Mucosa of rectum (tissue), 2 donors: ENCODE measurements around the gene PAGE2.
"Not testable (repeated sequence)": the region's sequence is repeated elsewhere in the genome, so short reads cannot be mapped to it uniquely, and the experiment has no call there.

Experiments used
- H3K27ac ChIP-seq, 2 donors: one replicate each; pipeline ENCODE4 v1.7.0; 2013; ENCODE audit warnings: inconsistent platforms in 2 of 2, low read depth in 2 of 2, low read length in 2 of 2
- H3K27me3 ChIP-seq, 2 donors: one replicate each; pipeline ENCODE4 v1.7.0; 2013; ENCODE audit warnings: low read length in 2 of 2; ENCODE audit not compliant: control insufficient read depth in 2 of 2, insufficient read depth in 2 of 2
- H3K36me3 ChIP-seq, 2 donors: one replicate each; pipeline ENCODE4 v1.7.0; 2013; ENCODE audit warnings: low read length in 2 of 2; ENCODE audit not compliant: control insufficient read depth in 2 of 2, insufficient read depth in 2 of 2
- H3K4me1 ChIP-seq, 2 donors: one replicate each; pipeline ENCODE4 v1.7.0; 2013; ENCODE audit warnings: low read length in 2 of 2, mild to moderate bottlenecking in 1 of 2; ENCODE audit not compliant: control insufficient read depth in 2 of 2, insufficient read depth in 2 of 2
- H3K4me3 ChIP-seq, 2 donors: one replicate each; pipeline ENCODE4 v1.7.0; 2013; ENCODE audit warnings: low read length in 2 of 2
- H3K9ac ChIP-seq, 2 donors: one replicate each; pipeline ENCODE4 v1.7.0; 2013; ENCODE audit warnings: low read length in 2 of 2, low read depth in 1 of 2, mild to moderate bottlenecking in 1 of 2
- H3K9me3 ChIP-seq, 2 donors: one replicate each; pipeline ENCODE4 v1.7.0; 2013; ENCODE audit warnings: low read length in 2 of 2; ENCODE audit not compliant: control insufficient read depth in 2 of 2
- donor health status: healthy.
- donor health status: Normal muscosa, but diverticular disease.

PAGE2 gene

GRCh38 chrX:55088795-55089489 is at the start of gene PAGE2:
Gene PAGE2, plus strand, starts transcription at chrX:55089018. Its CDS starts 1,003 bp downstream, at chrX:55090021.
- H3K4me3 ChIP-seq, result no peak within 1 kb of the TSS
- no peaks in the 10 kb centered on the region for H3K9me3 ChIP-seq
- H3K4me1 ChIP-seq, result no peaks in the 10 kb centered on the region
- H3K9ac ChIP-seq, result no peak within 1 kb of the TSS
- no peak within 1 kb of the TSS for H3K27ac ChIP-seq
- H3K36me3 ChIP-seq, result no peaks in the 10 kb centered on the region
- no peaks in the 10 kb centered on the region for H3K27me3 ChIP-seq

- H3K27me3 ChIP-seq, result no peaks in the 10 kb centered on the region
- no peaks in the 10 kb centered on the region for H3K4me1 ChIP-seq
- no peak overlapping the region for H3K27ac ChIP-seq
- H3K9me3 ChIP-seq, result no peaks in the 10 kb centered on the region
- H3K4me3 ChIP-seq, result no peak overlapping the region
- no peaks in the 10 kb centered on the region for H3K36me3 ChIP-seq
- no peak overlapping the region for H3K9ac ChIP-seq
Measured at GRCh38 chrX:55039471-55039870, 49.3 kb upstream of the PAGE2 start.

GRCh38 chrX:55041514-55041913 is 47.3 kb upstream of the PAGE2 start:
- no peaks in the 10 kb centered on the region for H3K4me1 ChIP-seq
- no peak overlapping the region for H3K9ac ChIP-seq
- H3K4me3 ChIP-seq, result no peak overlapping the region
- H3K9me3 ChIP-seq, result no peaks in the 10 kb centered on the region
- no peaks in the 10 kb centered on the region for H3K36me3 ChIP-seq
- H3K27me3 ChIP-seq, result no peaks in the 10 kb centered on the region
- no peak overlapping the region for H3K27ac ChIP-seq

- not testable (repeated sequence) for H3K27me3 ChIP-seq, H3K9ac ChIP-seq, H3K4me1 ChIP-seq, H3K4me3 ChIP-seq, H3K9me3 ChIP-seq, H3K36me3 ChIP-seq, H3K27ac ChIP-seq
Measured at GRCh38 chrX:55050599-55050998, 38.2 kb upstream of the PAGE2 start.

- Histone ChIP-seq H3K4me3 (peak overlapping the region in 1 of 2 donors; percentile 45), H3K4me1 (no peaks in the 10 kb centered on the region), H3K36me3 (no peaks in the 10 kb centered on the region), H3K9ac (no peak overlapping the region), H3K27ac (no peak overlapping the region), H3K27me3 (peaks cover 0 to 3% of the 10 kb centered on the region in 2 donors), H3K9me3 (no peaks in the 10 kb centered on the region)
Measured at GRCh38 chrX:55056820-55057674, 31.8 kb upstream of the PAGE2 start.

- H3K9me3 ChIP-seq, result no peaks in the 10 kb centered on the region
- H3K36me3 ChIP-seq, result no peaks in the 10 kb centered on the region
- no peak overlapping the region for H3K27ac ChIP-seq
- H3K27me3 ChIP-seq, result peaks cover 0 to 3% of the 10 kb centered on the region in 2 donors
- no peak overlapping the region for H3K9ac ChIP-seq
- peak overlapping the region in 1 of 2 donors; percentile 45 for H3K4me3 ChIP-seq
- H3K4me1 ChIP-seq, result no peaks in the 10 kb centered on the region
Measured at GRCh38 chrX:55057675-55058249, 31.1 kb upstream of the PAGE2 start.

- H3K27ac ChIP-seq, H3K27me3 ChIP-seq, H3K4me3 ChIP-seq, H3K9ac ChIP-seq, H3K4me1 ChIP-seq, H3K36me3 ChIP-seq, H3K9me3 ChIP-seq: not testable (repeated sequence)
Measured at GRCh38 chrX:55067180-55067579, 21.6 kb upstream of the PAGE2 start.

- H3K27ac ChIP-seq, result no peak overlapping the region
- no peak overlapping the region for H3K4me3 ChIP-seq
- no peaks in the 10 kb centered on the region for H3K4me1 ChIP-seq
- peaks cover 0 to 4% of the 10 kb centered on the region in 2 donors for H3K27me3 ChIP-seq
- no peaks in the 10 kb centered on the region for H3K36me3 ChIP-seq
- H3K9me3 ChIP-seq, result no peaks in the 10 kb centered on the region
- H3K9ac ChIP-seq, result no peak overlapping the region
Measured at GRCh38 chrX:55072286-55072685, 16.5 kb upstream of the PAGE2 start.

- Histone ChIP-seq H3K36me3 (no peaks in the 10 kb centered on the region), H3K9me3 (no peaks in the 10 kb centered on the region), H3K4me3 (no peak within 1 kb of the TSS), H3K27ac (no peak within 1 kb of the TSS), H3K4me1 (no peaks in the 10 kb centered on the region), H3K9ac (no peak within 1 kb of the TSS), H3K27me3 (peaks cover 0 to 4% of the 10 kb centered on the region in 2 donors)
Measured at GRCh38 chrX:55074851-55075467, 13.9 kb upstream of the PAGE2 start, which contains the start of gene PAGE2B. Gene PAGE2B, plus strand, starts transcription at chrX:55075030. Its CDS starts 1,012 bp downstream, at chrX:55076042.

- no peaks in the 10 kb centered on the region for H3K9me3 ChIP-seq
- peaks cover 3 to 8% of the 10 kb centered on the region in 2 donors for H3K27me3 ChIP-seq
- no peak overlapping the region for H3K4me3 ChIP-seq
- H3K4me1 ChIP-seq, result no peaks in the 10 kb centered on the region
- H3K36me3 ChIP-seq, result no peaks in the 10 kb centered on the region
- H3K27ac ChIP-seq, result no peak overlapping the region
- no peak overlapping the region for H3K9ac ChIP-seq
Measured at GRCh38 chrX:55098691-55099090, 9.9 kb downstream of the PAGE2 start.
